ENCODE measurements around the gene CYP1B1.
A peak's percentile ranks its signal among the peaks of the same experiment; 100 is the strongest.

Gene CYP1B1

DNA sequence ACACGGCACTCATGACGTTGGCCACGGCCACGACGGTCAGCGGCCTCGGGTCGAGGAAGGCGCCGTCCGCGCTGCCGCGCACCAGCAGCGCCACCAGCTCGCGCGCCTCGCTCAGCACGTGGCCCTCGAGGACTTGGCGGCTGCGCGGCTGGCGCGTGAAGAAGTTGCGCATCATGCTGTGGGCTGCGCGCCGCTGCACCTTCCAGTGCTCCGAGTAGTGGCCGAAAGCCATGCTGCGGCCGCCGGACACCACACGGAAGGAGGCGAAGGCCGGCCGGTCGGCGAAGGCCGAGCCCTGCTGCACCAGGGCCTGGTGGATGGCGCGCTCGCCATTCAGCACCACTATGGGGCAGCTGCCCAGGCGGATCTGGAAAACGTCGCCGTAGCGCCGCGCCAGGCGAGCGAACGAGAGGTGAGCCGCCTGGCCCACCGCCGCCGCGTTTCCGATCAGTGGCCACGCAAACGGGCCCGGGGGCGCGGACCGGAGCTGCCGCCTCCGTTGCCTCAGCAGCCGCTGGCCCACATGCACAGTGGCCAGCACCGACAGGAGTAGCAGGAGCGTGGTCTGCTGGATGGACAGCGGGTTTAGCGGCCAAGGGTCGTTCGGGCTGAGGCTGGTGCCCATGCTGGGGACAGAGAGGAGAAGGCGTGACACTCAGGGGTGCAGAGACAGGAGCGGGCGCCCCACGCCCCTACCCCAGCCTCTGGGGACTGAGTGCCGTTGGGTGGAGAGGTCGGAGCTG, 1.0 kb downstream of the CYP1B1 start:
- no peak for DNase-seq

DNA sequence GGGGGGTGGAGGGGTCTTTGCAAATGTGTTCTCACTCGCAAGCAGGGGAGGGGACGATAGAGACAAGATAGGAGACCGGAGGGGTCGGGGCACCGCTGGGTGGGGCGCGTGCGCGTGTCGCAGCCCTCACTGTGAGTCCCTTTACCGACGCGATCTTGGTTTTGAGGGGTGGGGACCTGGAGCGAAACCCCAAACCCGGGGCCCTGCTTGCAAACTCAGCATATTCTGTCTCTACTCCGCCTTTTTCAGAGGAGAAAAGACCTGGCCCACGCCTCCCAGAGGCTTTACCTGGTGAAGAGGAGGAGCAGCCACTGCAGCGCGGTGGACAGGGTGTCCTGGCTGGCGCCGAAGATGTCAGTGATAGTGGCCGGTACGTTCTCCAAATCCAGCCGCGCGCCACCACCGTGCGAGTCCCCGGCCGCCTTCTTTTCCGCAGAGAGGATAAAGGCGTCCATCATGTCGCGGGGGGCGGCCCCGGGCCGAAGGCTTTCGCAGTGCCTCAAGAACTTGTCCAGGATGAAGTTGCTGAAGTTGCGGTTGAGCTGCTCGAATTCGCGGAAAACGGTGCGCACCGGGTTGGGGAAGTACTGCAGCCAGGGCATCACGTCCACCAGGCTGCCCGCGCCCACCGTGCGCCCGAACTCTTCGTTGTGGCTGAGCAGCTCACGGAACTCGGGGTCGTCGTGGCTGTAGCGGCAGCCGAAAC, 1.7 kb downstream of the CYP1B1 start:
- DNase-seq: no peak

DNA sequence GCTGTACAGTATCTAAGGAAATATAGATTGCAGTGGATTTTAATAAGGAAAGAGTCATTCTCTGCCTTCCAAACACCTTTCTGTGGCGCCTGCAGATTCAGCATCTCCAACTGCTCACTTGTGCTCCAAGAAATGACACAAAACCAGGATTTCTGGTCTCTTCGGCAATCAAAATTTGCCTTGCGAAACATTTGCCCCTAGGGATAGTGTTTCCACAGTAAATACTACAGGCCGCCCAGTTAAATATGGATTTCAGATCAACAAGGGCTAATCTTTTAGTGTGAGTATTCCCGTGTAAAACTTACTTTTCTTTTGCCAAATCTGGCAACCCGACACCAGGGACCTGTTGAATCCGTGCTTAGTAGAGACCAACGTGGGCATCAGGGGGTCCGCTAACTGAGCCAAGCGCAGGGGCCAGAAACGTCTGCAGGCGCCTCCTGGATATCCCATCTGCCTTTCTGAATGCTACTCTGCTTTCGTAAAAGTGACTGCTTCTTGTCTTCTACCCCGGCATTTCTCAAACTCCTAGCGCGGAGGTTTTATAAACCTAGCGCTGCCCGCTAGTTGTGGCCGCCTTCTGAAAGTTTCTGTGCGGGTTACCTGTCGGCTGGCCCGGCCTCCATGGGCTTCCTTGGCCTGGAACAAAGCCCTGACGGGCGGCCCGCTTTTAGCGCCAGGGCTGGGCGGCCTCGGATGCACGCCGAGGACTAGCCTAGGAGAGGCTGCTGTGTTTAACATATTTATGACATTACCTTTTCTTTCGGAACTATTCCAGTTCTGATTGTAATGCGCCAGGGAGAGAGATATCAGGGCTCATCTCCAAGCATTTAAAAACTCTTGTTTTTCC, 2.5 kb downstream of the CYP1B1 start:
- no peak for DNase-seq

DNA sequence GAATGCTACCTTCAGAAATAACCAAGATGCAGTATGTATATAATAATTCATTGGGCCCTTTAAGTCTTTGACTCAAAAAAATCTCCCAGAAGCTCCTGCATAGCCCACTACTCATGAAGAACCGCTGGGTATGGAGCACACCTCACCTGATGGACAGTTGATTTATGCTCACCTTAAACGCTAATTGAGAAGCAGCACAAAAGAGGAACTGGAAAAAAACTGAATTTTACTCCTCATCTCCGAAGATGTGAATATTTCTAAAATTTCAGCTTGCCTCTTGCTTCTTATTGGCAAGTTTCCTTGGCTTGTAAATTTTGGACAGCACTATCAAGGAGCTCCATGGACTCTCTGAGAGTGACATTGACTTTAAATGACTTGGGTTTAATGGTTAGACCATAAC, 5.5 kb downstream of the CYP1B1 start:
- DNase-seq: no peak

DNA sequence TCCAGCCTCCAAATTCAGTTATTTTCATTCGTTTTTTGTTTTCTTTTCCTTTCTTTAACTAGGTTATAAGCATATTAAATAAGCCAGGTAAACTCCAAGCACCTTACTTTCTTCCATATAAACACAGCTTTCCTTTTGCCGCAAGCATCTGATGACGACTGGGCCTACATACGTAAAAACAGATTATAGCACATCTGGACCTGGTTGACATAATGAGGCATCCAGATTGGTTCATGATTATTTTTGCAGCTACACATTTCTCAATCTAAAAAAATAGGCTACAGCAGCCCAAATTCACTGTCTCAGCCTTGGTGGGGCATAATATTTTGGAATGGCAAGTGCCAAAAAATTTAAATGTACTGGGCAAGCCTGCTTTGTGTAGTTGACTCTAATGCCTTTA, 7.7 kb downstream of the CYP1B1 start:
- no peak for DNase-seq

DNA sequence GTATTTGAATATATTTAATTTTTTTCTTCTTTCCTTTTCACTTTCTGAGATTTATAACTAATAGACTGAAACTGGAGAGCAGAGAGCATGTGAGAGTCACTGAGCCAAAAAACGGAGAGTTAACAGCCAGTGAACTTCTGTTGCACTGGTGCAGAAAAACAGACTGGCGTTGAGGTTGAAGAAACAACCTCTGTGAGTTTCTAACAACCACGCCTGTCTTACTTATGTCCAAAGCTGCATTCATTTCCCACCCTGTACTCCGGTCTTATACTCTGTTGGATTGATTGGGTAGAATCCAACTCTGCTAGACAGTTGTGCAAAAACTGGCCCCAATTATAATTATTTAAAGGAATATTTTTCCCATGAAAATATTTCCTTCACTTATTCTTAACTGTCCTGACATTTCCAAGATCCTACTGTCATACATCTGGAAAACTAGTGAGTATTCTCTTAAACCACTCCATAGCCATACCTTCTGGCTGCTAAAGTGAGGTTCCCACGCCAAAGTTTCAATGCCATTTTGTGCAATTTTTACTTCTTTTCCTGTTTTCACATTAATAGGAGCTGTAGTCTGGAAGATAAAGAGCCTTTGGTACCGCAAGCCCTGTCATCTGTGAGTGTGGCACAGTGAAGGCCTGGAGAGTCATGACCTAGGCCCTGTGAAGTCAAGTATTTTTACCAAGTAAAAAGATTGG, 9.4 kb downstream of the CYP1B1 start:
- no peak for DNase-seq

DNA sequence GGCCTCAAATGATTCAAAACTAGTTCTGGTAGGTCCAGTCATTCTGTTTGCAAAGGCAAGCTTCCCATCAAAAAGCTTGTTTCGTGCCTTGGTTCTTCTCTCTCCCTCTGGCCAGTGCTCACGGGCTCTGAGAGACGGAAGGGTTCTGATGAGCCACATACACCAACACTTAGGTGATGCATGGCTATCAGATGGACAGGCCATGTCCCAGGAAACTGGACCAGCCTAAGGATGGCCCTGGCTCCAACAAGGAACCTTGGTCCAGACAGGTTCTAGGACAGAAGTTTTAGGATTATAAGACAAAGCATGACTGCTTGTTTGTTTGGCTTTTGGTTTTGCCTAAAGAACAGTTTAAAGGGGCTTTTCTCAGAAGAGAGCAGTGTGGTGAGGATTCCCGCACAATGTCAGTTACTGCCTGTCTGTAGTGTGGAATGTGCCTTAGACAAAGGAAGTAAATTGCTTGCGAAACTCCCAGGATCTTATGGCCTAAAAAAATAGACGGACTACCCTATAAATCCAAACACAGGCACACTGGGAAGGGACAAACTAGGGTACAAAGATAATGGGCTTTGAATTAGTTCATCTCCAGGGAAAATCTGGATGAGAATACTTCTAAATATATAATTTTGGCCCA, 10.3 kb downstream of the CYP1B1 start:
- no peak for DNase-seq

DNA sequence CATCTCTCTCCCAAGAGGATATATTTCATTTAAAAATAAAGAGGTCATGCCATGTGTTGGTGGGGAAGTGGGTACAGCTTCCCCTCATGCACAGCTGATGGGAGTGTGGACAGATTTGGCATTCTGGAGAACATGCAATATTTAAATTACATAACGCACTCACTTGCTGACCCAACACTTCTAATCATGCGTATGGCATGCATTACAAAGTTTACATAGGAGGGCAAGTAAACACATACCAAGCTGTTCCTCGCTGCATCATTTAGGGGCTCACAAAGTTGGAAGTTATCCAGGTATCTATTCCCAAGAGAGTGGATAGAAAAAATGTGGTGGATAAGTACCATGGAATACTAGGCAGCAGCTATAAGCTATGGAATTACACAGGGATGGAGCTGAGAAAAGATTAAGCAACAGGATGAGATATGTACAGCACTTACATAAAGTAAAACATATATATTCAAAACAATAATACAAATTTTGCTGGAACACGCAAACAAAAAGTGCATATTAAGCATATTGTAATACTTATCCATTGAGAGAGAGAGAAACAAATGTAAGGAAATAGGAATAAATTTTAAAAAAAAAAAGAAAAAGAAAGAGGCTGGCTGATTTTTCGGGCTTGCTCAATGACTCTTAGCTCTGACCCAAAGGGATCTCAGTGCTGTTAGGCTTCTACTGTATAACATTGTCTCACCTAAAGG, 11.0 kb downstream of the CYP1B1 start:
- DNase-seq: no peak

DNA sequence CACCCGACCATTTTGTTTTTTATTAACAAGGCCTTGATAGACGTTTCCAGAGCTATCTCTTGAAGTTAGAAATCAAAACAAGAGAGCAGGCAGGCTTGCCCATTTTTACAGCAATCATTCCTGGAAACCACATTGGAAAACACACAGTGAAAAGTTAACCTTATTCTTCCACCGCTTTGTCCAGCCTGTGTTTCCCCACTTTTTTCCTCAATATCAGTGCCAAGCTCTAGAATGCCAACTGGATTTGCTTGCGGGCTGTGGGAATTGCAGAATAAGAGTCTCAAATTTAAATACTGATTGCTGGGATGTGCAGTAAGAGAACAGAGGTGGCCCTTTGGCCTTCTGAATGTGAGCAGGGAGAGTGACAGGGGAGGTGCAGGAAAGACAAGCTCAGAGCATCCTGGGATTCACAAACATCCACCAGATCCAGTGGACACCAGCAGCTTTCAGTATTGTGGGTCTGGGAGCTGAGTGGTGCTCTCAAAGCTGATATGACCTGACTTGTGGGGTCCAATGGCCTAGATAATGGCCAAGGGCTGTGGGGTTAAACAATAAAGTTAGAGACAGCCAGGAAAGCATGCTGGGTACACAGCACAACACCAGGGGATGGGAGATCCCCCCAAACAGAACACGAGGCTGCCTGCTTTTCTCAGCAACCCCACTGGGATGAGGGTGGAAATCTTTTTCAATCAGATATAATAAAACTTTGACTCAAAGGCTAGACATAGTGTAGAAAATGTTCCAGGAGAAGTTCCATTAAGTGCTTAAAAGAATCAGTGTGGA, 15.5 kb downstream of the CYP1B1 start:
- no peak for DNase-seq

DNA sequence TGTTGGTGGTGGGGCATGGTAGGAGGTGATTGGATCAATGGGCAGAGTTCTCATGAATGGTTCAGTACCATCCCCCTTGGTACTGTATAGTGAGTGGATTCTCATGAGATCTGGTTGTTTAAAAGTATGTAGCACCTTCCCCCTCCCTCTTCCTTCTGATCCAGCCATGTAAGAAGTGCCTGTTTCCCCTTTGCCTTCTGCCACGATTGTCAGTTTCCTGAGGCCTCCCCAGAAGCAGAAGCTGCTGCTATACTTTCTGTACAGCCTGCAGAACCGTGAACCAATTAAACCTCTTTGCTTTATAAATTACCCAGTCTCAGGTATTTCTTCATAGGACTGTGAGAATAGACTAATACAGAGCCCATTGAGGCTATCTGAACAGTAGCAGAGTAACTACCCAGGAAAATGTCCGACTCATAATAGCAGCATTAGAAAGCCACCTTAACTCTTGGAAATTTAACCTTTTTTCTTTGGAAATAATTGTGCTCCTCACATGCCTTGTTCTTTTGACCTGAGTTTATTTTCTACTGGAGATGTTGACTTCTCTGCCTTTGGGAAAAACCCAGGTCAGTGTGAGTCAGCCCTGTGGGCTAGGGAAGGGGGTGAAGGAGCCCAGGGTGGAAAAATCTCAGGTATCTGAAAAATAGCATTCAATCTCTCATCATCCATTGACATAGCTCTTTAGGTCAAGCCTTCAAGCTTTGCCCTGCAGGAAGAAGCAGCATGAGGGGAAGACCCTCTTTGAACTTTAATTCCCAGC, 18.1 kb downstream of the CYP1B1 start:
- DNase-seq: no peak

DNA sequence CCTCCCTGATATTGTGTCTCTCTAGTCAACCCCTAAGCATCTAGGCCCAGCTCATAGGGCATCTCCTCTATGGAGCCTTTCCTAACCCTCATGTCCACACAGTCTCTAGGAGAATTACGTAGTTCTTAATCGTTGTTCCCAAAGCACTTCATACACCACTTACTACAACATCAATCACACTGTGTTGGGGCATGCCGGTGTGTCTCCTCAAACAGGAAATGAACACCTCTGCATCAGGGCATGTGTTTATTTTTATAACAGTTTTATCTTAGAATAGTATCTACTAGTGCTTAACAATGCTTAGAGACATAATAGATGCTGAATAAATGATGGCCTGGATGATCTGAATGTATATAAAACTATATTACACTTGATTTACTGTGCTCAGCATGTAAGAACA, 19.7 kb downstream of the CYP1B1 start:
- no peak for DNase-seq

DNA sequence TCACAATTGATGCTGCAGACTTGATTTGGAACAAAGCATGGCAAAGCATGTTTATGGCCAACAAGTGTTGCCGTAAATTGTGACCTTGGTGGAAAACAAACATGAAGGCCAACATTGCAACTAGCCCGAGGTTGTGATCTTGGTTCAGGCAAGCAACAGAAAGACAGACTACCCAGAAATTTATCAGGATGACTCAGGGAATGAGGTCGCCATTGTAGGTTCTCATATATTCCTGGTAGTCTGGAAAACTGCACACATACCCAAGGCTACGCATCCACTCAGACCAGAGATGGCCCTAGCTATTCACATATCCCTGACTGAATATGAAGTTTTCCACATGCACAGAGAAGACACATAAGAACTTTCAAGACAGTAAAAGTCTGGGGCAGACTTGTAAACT, 30.1 kb downstream of the CYP1B1 start:
- no peak for DNase-seq

DNA sequence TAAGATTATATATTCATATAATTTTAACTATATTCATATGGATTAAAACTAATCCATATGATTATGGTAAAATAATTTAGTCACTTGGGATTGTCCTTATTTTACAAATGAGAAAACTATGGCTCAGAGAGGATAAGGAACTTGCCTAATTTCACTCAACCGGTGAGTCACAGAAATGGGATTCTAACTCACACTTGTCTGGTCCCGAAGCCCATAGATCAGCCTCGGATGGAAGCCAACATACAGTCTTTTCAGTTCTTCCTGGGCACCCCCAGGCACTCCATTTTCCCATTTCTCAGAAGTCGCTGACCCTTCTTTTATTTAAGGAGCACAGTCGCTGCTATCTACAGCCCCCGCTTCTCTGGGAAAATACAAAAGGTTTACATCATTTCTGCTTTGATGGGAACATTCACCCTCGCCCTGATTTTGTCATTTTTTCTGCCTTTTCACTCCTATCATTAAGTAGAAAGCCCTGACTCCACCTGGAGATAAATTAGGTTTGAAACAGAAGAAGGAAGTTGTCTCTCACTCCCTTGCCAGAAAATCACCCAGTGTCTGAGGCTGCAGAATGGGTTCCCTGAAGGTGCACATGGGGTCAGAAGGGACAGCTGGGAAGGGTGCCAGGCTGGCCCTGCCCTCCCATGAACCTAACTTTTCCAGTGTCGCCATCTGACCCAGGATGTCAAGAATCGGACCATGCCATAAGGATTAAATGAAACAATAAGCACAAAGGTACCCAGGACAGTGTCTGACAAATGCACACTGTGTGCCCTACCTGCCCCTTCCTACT, 36.6 kb downstream of the CYP1B1 start:
- no peak for DNase-seq

DNA sequence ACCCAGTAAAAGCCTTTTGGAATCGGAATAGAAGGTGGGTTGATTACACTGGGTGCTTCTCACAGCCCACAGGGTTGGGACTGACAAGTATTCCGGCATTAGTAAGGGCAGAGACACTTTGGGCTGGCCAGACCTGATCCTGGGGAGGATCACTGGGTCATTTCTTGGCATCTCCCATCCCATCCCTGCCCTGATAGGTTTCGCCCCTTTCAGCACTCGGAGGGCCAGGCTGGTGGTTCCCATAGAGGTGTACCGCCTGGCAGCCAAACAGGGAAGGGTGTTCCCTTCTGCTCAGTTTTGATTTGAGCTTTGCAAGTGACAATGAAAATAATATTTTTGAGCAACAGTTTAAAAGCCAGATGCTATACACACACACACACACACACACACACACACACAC, 37.3 kb downstream of the CYP1B1 start:
- no peak for DNase-seq

DNA sequence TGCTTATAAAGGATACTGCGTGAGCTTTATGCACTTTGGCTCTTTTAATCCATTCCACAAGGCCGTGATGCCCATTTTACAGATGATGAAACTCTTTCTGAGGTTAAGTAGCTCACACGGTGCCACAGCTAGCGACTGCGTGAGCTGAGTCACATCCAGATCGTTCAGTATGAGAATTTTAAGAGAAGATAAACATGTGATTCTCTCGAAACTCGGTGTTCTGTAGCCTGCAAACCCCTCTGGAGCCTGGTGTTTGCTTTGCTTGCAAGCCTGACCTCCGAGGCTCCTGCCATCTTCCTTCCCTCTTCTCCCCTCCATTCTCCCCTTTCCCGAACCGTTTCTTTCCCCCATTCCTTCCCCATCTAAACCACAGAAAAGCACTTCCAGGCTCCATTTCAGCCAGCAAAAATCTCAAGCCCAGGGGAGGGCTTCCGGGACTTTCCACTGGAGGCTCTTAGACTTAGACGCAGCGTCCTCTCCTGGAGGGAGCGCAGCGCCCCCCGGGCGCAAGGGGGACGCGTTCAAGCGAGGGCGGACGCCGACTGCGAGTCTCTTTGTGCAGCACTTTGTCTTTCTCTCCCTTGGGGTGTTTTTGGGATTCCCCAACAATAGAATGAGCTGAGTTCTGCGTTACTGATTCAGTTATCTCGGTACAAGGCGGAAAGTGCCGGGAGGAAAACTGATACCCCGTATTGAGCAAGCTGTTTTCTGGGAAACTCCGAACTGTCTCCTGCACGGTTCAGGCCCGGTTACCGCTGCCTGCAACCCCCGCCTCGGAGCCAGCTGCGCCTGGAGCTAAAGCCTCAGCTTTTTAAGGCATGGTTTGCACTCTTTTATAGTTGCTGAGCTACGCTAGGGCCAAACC, 38.0 kb downstream of the CYP1B1 start:
- peak; percentile 51 for DNase-seq

DNA sequence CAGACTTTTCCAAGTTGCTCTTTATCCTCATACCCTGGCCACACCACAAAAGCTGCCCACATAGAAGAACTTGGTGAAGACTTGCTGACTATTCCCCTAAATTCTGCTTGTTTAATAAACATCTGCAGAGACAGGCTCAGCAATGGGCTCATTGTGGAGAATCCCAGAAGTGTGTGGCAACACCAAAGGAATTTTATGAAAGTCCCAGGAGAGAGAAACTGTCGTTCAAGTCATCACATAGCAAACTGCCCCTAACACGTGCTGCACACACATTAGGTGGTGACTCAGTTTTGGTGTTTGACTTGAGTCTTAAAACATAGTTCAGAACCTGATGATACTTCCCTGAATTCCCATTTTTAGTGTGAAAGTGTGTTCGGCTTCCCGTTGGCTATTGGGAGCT, 38.6 kb downstream of the CYP1B1 start:
- DNase-seq: no peak

DNA sequence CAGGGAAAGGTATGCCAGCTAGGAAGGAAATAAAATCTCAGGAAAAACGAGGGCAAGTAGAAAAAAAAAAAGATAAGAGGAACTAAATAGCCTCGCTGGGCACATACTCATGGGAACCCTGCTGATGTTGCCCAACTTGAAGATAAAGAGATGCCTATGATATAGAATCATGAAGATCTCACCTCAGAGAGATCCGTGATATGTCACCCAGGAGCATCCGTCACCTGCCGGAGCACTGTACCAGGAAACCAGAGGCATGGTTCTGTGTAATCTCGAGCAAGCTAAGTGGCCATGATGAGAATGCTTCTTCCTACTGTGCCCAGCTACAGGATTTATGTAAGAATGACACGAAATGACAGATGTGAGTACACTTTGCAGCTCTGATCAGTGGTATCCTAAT, 40.0 kb downstream of the CYP1B1 start:
- no peak for DNase-seq

DNA sequence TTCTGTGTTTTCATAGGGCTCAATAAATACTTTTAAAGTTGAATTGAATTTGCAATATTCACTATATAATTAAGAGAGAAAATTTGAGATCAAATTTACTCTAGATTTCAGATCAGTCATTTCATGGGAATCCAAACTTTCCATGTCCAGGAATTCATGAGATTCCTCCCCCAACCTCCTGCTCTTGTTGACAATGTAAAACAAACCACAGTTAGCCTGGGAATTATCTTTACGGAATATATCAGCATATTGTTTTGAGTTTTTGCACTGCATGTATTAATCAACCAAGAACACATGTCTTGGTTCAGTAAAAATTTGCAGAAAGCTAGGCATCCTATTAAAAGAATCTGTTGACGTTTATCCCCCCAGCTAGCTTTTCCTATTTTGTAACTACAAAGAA, 42.3 kb downstream of the CYP1B1 start:
- no peak for DNase-seq

DNA sequence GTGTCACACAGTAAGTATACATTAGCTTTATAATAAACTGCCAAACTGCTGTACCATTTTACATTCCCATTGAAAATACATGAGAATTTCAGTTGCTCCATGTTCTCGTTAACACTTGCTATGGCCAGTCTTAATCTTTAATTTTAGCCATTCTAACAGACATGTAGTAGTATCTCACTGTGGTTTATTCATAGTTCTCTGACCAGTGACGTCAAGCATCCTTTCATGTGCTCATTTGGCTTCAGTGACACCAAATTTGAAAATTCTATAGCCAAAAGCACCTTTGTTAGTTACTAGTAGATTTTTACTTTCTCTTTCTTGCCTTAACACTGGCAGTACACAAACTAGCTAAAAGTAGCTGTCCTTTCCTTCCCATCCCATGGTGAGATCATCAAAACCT, 43.0 kb downstream of the CYP1B1 start:
- DNase-seq: no peak

All from NK-92 treated with Interleukin-12 subunit alpha and Interleukin-12 subunit beta, amount 100 ng/mL, for 24 hours (cell line).